MCF 10A (cell line): Measurements from ENCODE around the gene CCDC60. TPM values are rescaled to one million over a fixed set of nuclear protein-coding genes. Genes with fewer than 3 reads are reported as not detected.

ENCODE experiments used
- BruUV-seq: library from RNA; stranded (reverse); fragments of 400-500 nt; replicated peaks from 2 replicates; lab custom pipeline; 2021; lab: Mats Ljungman, UMichigan
- CTCF ChIA-PET: fragments of 300-600 bp; sonication (Branson Sonifier 250); formaldehyde crosslinking; extraction: SDS; loops from one replicate; lab custom pipeline; 2021; ENCODE audit warnings: antibody characterized with exemption, inconsistent platforms; lab: Yijun Ruan, JAX
- POLR2A ChIA-PET: fragments of 300-600, 350-650 bp; sonication (Branson Sonifier 250); formaldehyde crosslinking; extraction: SDS; loops from one replicate; lab custom pipeline; 2020; ENCODE audit warnings: antibody characterized with exemption, inconsistent platforms; lab: Yijun Ruan, JAX
- DNase-seq: peaks from one replicate; pipeline ENCODE4 v3.0.0-alpha.2; 2018; ENCODE audit not compliant: unreplicated experiment
- H3K27ac Mint-ChIP-seq: one replicate; pipeline ENCODE4 v1.8.0; 2022; ENCODE audit warnings: mild to moderate bottlenecking, low read depth, mixed read lengths; ENCODE audit not compliant: unreplicated experiment
- H3K27me3 Mint-ChIP-seq: one replicate; pipeline ENCODE4 v1.8.0; 2022; ENCODE audit warnings: mixed read lengths; ENCODE audit not compliant: insufficient read depth, unreplicated experiment
- H3K36me3 Mint-ChIP-seq: one replicate; pipeline ENCODE4 v1.8.0; 2022; ENCODE audit warnings: mild to moderate bottlenecking, moderate library complexity, mixed read lengths; ENCODE audit not compliant: insufficient read depth, unreplicated experiment
- H3K4me1 Mint-ChIP-seq: one replicate; pipeline ENCODE4 v1.8.0; 2022; ENCODE audit warnings: mixed read lengths; ENCODE audit not compliant: insufficient read depth, unreplicated experiment
- H3K4me3 Mint-ChIP-seq: one replicate; pipeline ENCODE4 v1.8.0; 2022; ENCODE audit warnings: mild to moderate bottlenecking, moderate library complexity, mixed read lengths; ENCODE audit not compliant: unreplicated experiment
- H3K9me3 Mint-ChIP-seq: one replicate; pipeline ENCODE4 v1.8.0; 2022; ENCODE audit warnings: mixed read lengths; ENCODE audit not compliant: unreplicated experiment
- CTCF ChIP-seq: fragments of 200-600 bp; IDR thresholded peaks from one replicate; pipeline ENCODE4 v1.8.0; 2022; ENCODE audit warnings: antibody characterized with exemption, mild to moderate bottlenecking; ENCODE audit not compliant: unreplicated experiment
- intact Hi-C: fragments of 100-400 bp; cut with micrococcal nuclease; formaldehyde crosslinking; loops from 2 replicates; pipeline ENCODE4 v1.14.1; 2022
- total RNA-seq: library from RNA; stranded (reverse); gene quantifications from 2 replicates; pipeline ENCODE4 v1.2.3, GENCODE V29; 2022

Gene CCDC60
- total RNA-seq, 1 experiment from 2014 or later, result not detected

GRCh38 chr12:119423285-119423684 lies 88.8 kb downstream of the CCDC60 start:
- no peak for DNase-seq
- Mint-ChIP-seq H3K36me3 (no peaks in the 10 kb centered on the region), H3K9me3 (peaks cover 25% of the 10 kb centered on the region), H3K27ac (no peak overlapping the region), H3K27me3 (no peaks in the 10 kb centered on the region), H3K4me1 (no peaks in the 10 kb centered on the region), H3K4me3 (no peak overlapping the region)
- intact Hi-C loops, result no loop called here
- BruUV-seq, result no TSS peak
- POLR2A ChIA-PET, result no interaction called here
- TF ChIP-seq CTCF, result no peak
- CTCF ChIA-PET, result interaction anchor here (2.4 kb wide), 1 partner anchor 10 kb away, joined by 12 read pairs; no protein-coding TSS in a partner anchor

GRCh38 chr12:119425623-119426022 lies 91.1 kb downstream of the CCDC60 start:
- BruUV-seq, result no TSS peak
- Mint-ChIP-seq H3K27ac (no peak overlapping the region), H3K4me3 (no peak overlapping the region), H3K36me3 (no peaks in the 10 kb centered on the region), H3K27me3 (no peaks in the 10 kb centered on the region), H3K9me3 (peaks cover 25% of the 10 kb centered on the region), H3K4me1 (no peaks in the 10 kb centered on the region)
- no peak for TF ChIP-seq CTCF
- intact Hi-C loops, result no loop called here
- DNase-seq, result no peak
- CTCF ChIA-PET, result no interaction called here
- POLR2A ChIA-PET, result no interaction called here

- POLR2A ChIA-PET, result no interaction called here
- Mint-ChIP-seq H3K4me3 (no peak overlapping the region), H3K27ac (no peak overlapping the region), H3K27me3 (no peaks in the 10 kb centered on the region), H3K4me1 (no peaks in the 10 kb centered on the region), H3K9me3 (peaks cover 14% of the 10 kb centered on the region), H3K36me3 (no peaks in the 10 kb centered on the region)
- intact Hi-C loops, result no loop called here
- TF ChIP-seq CTCF, result no peak
- CTCF ChIA-PET, result interaction anchor here (0.6 to 1.5 kb wide), 2 partner anchors 13 to 18 kb away, joined by 4 to 5 read pairs; no protein-coding TSS in a partner anchor
- DNase-seq, result no peak
- no TSS peak for BruUV-seq
Measured at GRCh38 chr12:119431151-119431550, 96.6 kb downstream of the CCDC60 start.

- Mint-ChIP-seq H3K4me1 (no peaks in the 10 kb centered on the region), H3K27ac (no peak overlapping the region), H3K27me3 (no peaks in the 10 kb centered on the region), H3K9me3 (peaks cover 14% of the 10 kb centered on the region), H3K36me3 (no peaks in the 10 kb centered on the region), H3K4me3 (no peak overlapping the region)
- TF ChIP-seq CTCF, result no peak
- no peak for DNase-seq
- ChIA-PET POLR2A (no interaction called here), CTCF (interaction anchor here (0.6 to 1.5 kb wide), 2 partner anchors 19 to 315 kb away, joined by 3 to 7 read pairs; no protein-coding TSS in a partner anchor)
- no TSS peak for BruUV-seq
- intact Hi-C loops, result no loop called here
Measured at GRCh38 chr12:119432949-119433348, 98.4 kb downstream of the CCDC60 start.
